HG02938 (cell line): ENCODE results near the gene THSD4.
"Not testable (repeated sequence)": the region's sequence is repeated elsewhere in the genome, so short reads cannot be mapped to it uniquely, and the experiment has no call there.

ENCODE experiments used
- ATAC-seq: cut with Tn5 transposase; IDR thresholded peaks from one replicate; pipeline ENCODE4 v1.9.1; 2021; ENCODE audit warnings: mild to moderate bottlenecking, moderate library complexity; ENCODE audit not compliant: unreplicated experiment

THSD4 gene

GRCh38 chr15:71362556-71362955 lies 247.3 kb downstream of the THSD4 start:
- no peak for ATAC-seq

- ATAC-seq = no peak
Observed at GRCh38 chr15:71362987-71363968, 248.0 kb downstream of the THSD4 start.

GRCh38 chr15:71364117-71364584 lies 248.9 kb downstream of the THSD4 start:
- no peak for ATAC-seq

- no peak for ATAC-seq
Observed at GRCh38 chr15:71366522-71366921, 251.3 kb downstream of the THSD4 start.

- no peak for ATAC-seq
Observed at GRCh38 chr15:71366926-71367325, 251.7 kb downstream of the THSD4 start.

- ATAC-seq = not testable (repeated sequence)
Observed at GRCh38 chr15:71367737-71368136, 252.5 kb downstream of the THSD4 start.

- ATAC-seq = not testable (repeated sequence)
Observed at GRCh38 chr15:71372769-71373168, 257.5 kb downstream of the THSD4 start.

GRCh38 chr15:71373917-71374316 lies 258.6 kb downstream of the THSD4 start:
- no peak for ATAC-seq

- ATAC-seq = no peak
Observed at GRCh38 chr15:71374607-71375352, 259.5 kb downstream of the THSD4 start.

GRCh38 chr15:71375934-71376333 lies 260.7 kb downstream of the THSD4 start:
- no peak for ATAC-seq

GRCh38 chr15:71379893-71380292 lies 264.6 kb downstream of the THSD4 start:
- ATAC-seq = no peak

- no peak for ATAC-seq
Observed at GRCh38 chr15:71380345-71380744, 265.1 kb downstream of the THSD4 start.

- ATAC-seq = no peak
Observed at GRCh38 chr15:71384501-71384900, 269.2 kb downstream of the THSD4 start.

- ATAC-seq = no peak
Observed at GRCh38 chr15:71385026-71385425, 269.8 kb downstream of the THSD4 start.

GRCh38 chr15:71385457-71385856 lies 270.2 kb downstream of the THSD4 start:
- no peak for ATAC-seq

- ATAC-seq = no peak
Observed at GRCh38 chr15:71386005-71386404, 270.7 kb downstream of the THSD4 start.

GRCh38 chr15:71386448-71387236 lies 271.4 kb downstream of the THSD4 start:
- ATAC-seq = no peak

GRCh38 chr15:71387810-71388209 lies 272.5 kb downstream of the THSD4 start:
- no peak for ATAC-seq

GRCh38 chr15:71390096-71390495 lies 274.8 kb downstream of the THSD4 start:
- no peak for ATAC-seq

- ATAC-seq = no peak
Observed at GRCh38 chr15:71391421-71392088, 276.3 kb downstream of the THSD4 start.
